ENCODE results near the gene PSMD3. TPM values are rescaled to one million over a fixed set of nuclear protein-coding genes. Genes with fewer than 3 reads are reported as not detected.
A peak's percentile ranks its signal among the peaks of the same experiment; 100 is the strongest.

PSMD3 gene
- total RNA-seq, 1 donor from 2014 or later = 65.9 TPM

- DNase-seq = peak; percentile 44
Measured at GRCh38 chr17:40022961-40023541, 42.4 kb downstream of the PSMD3 start.

- peak; percentile 49 for DNase-seq
Measured at GRCh38 chr17:40023590-40024292, 43.1 kb downstream of the PSMD3 start.

- no peak for DNase-seq
Measured at GRCh38 chr17:40024901-40025300, 44.3 kb downstream of the PSMD3 start.

- DNase-seq = no peak
Measured at GRCh38 chr17:40025559-40025958, 45.0 kb downstream of the PSMD3 start.

DNA sequence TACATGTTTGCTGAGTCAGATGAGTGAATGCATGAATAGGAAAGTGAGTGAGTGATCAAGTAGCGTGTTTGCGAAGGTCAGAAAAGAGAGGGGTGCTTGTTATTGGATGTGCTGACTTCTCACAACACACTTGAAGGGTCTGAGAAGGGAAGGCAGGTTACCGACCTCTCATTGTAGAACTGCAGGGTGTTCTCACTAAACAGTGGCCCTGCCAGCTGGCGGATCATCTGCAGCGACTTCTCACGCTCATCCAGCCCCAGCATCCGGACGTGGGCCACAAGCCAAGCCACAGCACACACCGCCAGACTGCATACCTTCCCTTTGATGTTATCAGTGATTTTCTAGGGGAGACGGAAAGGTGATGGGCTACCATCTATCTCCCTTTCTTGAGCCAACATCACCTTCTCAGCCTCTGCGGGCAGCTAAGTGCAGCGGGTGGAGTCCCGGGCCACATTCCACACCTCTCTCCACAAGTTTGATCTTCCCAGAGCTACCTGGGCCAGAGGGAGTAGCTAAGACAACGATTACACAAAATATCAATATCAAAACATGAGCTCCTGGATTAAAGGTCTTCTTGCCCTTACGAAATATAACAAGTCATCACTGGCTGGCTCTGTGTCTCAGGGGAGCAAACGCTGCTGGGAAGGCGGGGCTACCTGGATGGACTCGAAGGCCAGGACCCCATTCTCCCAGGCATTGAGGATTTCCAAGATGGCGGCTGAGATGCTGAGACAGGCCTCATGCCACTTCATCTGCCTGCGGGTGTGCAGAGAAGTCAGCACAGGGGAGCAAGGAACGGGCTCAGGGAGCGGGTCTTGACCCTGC lies 45.6 kb downstream of the PSMD3 start:
- no peak for DNase-seq

DNA sequence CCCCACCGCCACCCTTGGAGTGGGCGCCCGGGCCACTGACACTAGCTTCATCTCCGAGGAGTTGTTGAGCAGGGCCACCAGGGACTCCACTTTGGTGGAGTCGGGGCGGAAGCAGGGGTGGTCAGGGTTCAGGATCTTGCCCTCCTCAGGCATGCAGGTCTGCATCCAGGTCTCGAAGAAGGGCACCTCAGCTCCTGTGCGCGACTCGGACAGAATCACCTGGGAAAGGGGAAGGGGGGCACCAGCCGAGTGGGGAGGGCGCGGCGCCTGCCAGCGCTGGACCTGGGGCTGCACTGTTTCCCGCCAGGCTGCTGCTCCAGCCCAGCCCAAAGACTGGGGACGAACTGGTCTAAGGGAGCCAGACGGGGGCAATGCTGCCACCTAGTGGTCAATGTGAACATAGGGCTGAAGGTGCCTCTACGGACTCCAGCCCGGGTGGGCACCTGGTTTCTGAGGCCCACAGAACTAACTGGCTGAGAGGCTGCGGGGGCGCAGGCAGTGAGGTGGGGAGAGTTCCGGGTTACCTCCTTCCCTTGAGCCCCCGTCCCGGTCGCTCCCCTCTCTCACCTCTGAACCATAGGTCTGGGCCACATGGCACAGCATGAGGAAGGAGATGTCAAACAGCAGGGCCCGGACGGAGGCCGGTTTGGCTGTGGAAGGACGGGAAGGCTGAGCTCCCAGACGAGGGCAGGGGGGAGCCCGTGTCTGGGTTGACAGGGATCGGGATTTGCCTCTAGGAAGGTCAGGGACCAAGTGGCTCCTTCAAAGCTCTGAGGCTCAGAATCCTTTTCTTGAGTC lies 46.4 kb downstream of the PSMD3 start:
- peak; percentile 92 for DNase-seq

DNA sequence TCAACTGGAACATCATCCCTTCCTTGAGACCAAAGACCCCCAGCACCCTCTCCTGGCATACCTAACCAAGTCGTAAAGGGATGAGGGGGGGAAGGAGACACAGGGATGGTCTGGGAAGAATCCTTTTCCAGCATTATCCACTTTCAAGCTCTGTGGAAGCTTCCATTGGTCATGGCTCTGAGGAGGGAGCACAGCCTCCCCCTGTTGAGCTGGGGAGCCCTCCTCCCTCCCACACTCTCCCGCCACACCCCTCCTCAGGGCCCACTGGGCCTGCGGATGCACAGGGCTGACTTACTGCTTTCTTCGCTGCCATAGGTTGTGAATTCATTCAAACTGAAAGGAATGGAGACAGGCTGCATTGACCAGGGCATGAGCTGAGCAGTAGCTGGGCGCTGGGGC lies 47.0 kb downstream of the PSMD3 start:
- no peak for DNase-seq

- DNase-seq = no peak
Measured at GRCh38 chr17:40028595-40028994, 48.0 kb downstream of the PSMD3 start.

DNA sequence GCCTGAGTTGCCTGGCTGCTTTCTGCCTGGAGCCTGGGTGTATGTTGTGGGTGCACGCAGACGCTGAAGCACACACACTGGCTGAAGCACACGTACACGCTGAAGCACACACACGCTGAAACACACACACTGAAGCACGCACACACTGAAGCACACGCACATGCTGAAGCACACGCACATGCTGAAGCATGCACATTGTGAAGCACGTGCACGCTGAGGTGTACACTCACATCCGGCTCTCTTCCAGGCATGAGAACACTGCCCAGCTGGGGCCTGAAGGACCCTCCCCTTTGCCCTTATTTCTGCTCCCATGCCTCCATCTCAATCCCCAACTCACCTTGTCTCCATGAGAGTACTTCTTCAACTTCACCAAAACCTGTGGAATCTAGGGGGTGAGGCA lies 51.1 kb downstream of the PSMD3 start:
- DNase-seq = no peak

DNA sequence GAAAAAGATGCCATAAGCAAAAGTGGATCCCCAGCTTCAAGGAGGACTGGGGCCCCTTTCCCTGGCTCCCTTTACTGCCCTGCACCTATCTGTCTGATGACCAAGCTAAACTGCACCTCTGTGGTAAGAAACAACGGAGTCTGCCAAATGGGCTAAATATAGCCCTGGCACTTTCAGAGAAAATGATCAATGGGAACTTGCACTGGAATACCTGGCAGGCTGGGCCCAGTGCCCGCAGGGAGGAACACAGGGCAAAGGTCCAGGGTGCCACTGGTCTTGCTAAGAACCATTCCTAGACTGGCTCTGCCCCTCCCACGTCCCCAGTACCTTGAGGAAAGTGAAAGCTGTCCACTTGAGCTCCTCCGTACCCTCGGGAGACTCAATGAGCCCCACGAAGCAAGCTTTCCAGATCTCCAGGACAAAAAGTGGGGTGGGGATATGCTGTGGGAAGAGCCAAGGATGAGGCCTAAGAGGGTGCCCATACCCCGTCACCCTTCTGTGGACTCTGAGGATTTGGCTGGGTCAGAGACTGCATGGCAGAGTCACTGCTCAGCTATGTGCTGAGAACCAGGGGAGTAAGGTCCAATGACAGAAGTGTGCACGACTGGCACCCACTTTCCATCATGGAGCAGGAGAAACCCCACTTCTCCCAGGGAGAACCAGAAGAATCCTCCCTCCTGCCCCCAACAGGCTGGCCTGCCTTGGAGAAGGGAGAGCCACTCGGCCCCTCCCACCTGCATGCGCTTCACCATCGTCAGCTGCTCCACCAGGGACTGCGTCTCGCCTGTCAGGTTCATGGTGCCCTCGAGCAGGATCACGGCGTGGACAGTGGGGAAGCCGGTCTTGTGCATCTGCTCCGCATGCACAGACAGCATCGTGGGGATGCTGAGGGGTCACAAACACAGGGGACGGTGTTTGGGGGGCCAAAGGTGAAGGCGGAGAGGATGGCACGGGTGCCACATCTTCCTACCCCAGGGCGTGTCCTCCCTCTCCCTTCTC lies 52.0 kb downstream of the PSMD3 start:
- DNase-seq = no peak

GRCh38 chr17:40033339-40033738 lies 52.7 kb downstream of the PSMD3 start:
- no peak for DNase-seq

DNA sequence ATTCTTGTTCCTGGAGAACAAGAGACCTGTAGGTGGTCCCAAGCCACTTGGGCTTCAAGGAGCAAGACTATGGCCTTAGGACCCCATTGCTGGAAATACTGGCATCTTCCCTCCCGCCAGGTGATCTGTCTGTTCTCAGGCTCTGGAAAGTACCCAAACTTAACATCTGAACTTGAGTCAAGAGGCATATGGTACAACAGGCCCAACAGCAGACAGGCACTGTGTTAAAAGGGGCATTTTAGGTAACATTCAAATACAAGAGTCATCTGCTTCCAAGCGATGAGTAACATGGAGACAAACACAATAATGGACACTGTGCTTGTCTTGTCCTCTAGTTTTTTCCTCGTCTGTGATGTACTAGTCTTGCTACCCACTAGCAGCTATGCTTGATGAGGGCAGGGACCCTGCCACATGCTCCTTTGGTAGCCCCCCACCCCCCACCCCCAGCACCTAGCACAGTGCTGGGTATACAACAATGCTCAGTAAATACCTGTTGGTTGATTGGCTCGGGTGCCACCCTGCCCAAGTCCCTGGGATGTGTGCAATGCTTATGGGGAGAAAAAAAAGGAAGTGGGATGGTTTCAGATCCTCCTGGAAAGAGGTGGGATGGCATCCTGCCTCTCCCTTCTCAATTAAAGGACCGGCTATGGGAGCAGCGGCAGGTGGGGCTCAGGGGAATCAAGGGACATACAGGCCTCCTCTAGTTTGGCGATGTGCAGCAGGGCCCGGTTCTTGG lies 54.0 kb downstream of the PSMD3 start:
- DNase-seq = no peak

DNA sequence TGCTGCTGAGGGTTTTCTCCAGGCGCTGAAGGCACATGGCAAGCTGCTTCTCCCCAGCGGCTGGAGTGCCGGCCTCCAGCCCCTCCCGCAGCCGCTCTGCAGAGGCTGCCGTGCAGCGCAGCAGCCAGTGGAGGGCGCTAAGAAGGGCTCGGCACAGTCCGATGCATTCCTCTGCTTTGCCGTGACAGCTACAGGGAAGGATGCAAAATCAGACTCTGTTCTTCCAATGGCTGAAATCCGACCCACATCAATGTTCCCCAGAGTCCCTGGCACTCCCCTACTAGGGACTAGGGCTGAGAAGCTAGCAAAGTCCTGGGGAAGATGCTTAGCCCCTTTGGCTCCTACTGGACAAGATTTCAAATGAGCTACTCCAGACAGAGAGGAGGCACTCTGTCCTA lies 54.6 kb downstream of the PSMD3 start:
- DNase-seq = peak; percentile 39

- peak; percentile 91 for DNase-seq
Measured at GRCh38 chr17:40038882-40039513, 58.4 kb downstream of the PSMD3 start.

DNA sequence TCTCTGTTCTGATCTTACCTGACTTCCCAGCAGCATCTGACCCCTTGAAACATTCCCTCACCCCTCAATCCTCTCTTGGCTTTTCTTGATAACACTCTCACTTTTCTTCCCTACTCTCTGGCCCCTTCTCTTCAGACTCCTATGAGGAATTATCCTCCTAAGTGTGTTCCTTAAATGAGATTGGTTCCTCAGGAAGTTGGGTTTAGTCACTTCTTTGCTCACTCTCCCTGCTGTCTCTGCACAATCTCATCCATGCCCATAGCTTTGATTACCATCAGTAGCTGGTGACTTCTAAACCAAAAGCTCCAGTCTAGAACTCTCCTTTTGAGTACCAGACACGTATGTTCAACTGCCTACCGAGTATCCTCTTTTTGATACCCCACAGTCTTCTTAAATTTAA lies 60.6 kb downstream of the PSMD3 start:
- DNase-seq = no peak

Small RNAs within 50 kb of the gene (small RNA-seq; reads per million reads assigned to genes)
- 653 reads per million, percentile 98 among the genes with 10 or more reads in this experiment for gene SNORD124 (ENCODE audit: low replicate concordance)

Other genes with a start within 250 kb of the PSMD3 start
- 11.4 TPM for gene GRB7, start 242.9 kb upstream of the PSMD3 start, total RNA-seq
- gene IKZF3, start 116.5 kb upstream of the PSMD3 start, total RNA-seq = 0.51 TPM
- gene ZPBP2, start 112.6 kb upstream of the PSMD3 start, total RNA-seq = not detected
- gene GSDMB, start 62.2 kb upstream of the PSMD3 start, total RNA-seq = 8.2 TPM
- 38.1 TPM for gene ORMDL3, start 53.2 kb upstream of the PSMD3 start, total RNA-seq
- not detected for gene LRRC3C, start 53.1 kb upstream of the PSMD3 start, total RNA-seq
- not detected for gene GSDMA, start 17.8 kb upstream of the PSMD3 start, total RNA-seq
- not detected for gene CSF3, start 34.6 kb downstream of the PSMD3 start, total RNA-seq
- 66.0 TPM for gene MED24, start 73.6 kb downstream of the PSMD3 start, total RNA-seq
- gene THRA, start 82.2 kb downstream of the PSMD3 start, total RNA-seq = 63.7 TPM
- 2.4 TPM for gene NR1D1, start 119.8 kb downstream of the PSMD3 start, total RNA-seq
- 70.4 TPM for gene MSL1, start 141.2 kb downstream of the PSMD3 start, total RNA-seq
- gene CASC3, start 159.7 kb downstream of the PSMD3 start, total RNA-seq = 47.2 TPM
- 48.0 TPM for gene RAPGEFL1, start 196.7 kb downstream of the PSMD3 start, total RNA-seq
- gene WIPF2, start 238.5 kb downstream of the PSMD3 start, total RNA-seq = 6.9 TPM

All from tongue (tissue), 3 donors.